Lung (tissue), 12 donors: ENCODE measurements around the gene PTPRN2. TPM values are rescaled to one million over a fixed set of nuclear protein-coding genes. Genes with fewer than 3 reads are reported as not detected.

Experiments
- ATAC-seq: fragments of 200-7000 bp; cut with Tn5 transposase; one replicate; pipeline ENCODE4 v1.9.1; 2020; ENCODE audit warnings: moderate number of reproducible peaks; ENCODE audit not compliant: insufficient read depth, low FRiP score
- DNase-seq, 3 donors: peaks; one replicate each; pipeline ENCODE4 v3.0.0-alpha.2; 2013 to 2017
- H3K27ac ChIP-seq, 2 donors: one replicate each; pipeline ENCODE4 v1.5.1; 2013; ENCODE audit warnings: mild to moderate bottlenecking in 2 of 2, moderate library complexity in 2 of 2, control low read depth in 1 of 2, inconsistent platforms in 1 of 2, low read depth in 1 of 2, low read length in 1 of 2
- H3K27me3 ChIP-seq, 3 donors: one replicate each; pipeline ENCODE4 v1.5.1; 2013; ENCODE audit warnings: low read length in 2 of 3; ENCODE audit not compliant: control insufficient read depth in 3 of 3, insufficient read depth in 3 of 3
- H3K36me3 ChIP-seq, 4 donors: one replicate each; pipeline ENCODE4 v1.5.1; 2013; ENCODE audit warnings: low read length in 4 of 4, mild to moderate bottlenecking in 1 of 4, moderate library complexity in 1 of 4; ENCODE audit not compliant: control insufficient read depth in 4 of 4, insufficient read depth in 4 of 4
- H3K4me1 ChIP-seq, 5 donors: one replicate each; pipeline ENCODE4 v1.5.1; 2013; ENCODE audit warnings: low read length in 5 of 5, mild to moderate bottlenecking in 2 of 5, moderate library complexity in 1 of 5; ENCODE audit not compliant: control insufficient read depth in 5 of 5, insufficient read depth in 5 of 5
- H3K4me3 ChIP-seq: one replicate; pipeline ENCODE4 v1.5.1; 2013; ENCODE audit warnings: mild to moderate bottlenecking, control low read depth, moderate library complexity
- H3K9ac ChIP-seq, 2 donors: one replicate each; pipeline ENCODE4 v1.5.1; 2013; ENCODE audit warnings: low read length in 2 of 2, control low read depth in 1 of 2; ENCODE audit not compliant: insufficient read depth in 1 of 2
- H3K9me3 ChIP-seq, 4 donors: one replicate each; pipeline ENCODE4 v1.5.1; 2013; ENCODE audit warnings: low read length in 3 of 4, mild to moderate bottlenecking in 1 of 4, moderate library complexity in 1 of 4; ENCODE audit not compliant: control insufficient read depth in 4 of 4, insufficient read depth in 3 of 4
- WGBS, 2 donors: extraction: QIAGEN DNeasy Blood & Tissue Kit; methylation state at CpG; one replicate each; pipeline ENCODE4 v1.1.7; 2013; 5-methylcytosine and 5-hydroxymethylcytosine counted together
- polyA plus RNA-seq, 2 donors: library from polyadenylated mRNA; stranded (reverse); fragments of 200-250 nt; gene quantifications; one replicate each; pipeline ENCODE4 v1.2.1, GENCODE V29; 2013
- total RNA-seq, 2 donors: library from RNA; depleted of rRNA in 1 of 2; stranded (reverse); fragments of >200 nt in 1 of 2; gene quantifications; one replicate each; pipeline ENCODE4 v1.2.1, GENCODE V29; 2014 to 2021
- TF ChIP-seq, protein P1 (sequence below): IDR thresholded peaks from 2 replicates; pipeline ENCODE4 v1.5.1; 2012; ENCODE audit warnings: mild to moderate bottlenecking; ENCODE audit errors: control extremely low read depth, extremely low read depth
- donor health status: control.
- donor health status: control.
- donor health status: Bipolar disorder and iron deficiency.
- donor health status: healthy.
- donor health status: DM: yes; HTN: yes; CAD: no.

The PTPRN2 gene
- total and polyA plus RNA-seq, 4 donors = 2.1 to 7.4 (median 4.4) TPM

DNA sequence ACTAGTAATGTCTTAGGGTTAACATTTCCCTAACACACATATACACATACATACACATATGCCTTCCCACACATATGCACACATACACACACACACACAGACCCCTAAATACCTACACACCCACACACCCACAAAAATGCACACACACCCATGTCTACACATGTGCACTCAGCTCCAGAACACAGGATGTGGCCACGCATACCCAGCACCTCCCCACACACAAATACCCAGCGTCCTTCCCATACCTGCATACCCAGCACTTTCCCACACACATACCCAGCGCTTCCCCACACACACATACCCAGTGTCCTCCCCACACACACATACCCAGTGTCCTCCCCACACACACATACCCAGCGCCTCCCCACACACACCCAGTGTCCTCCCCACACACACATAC is 715.9 kb downstream of the PTPRN2 start:
- ATAC-seq (no peak), DNase-seq (no peak)
- 81 to 84% methylated on average over 4 of the region's 4 CpGs for WGBS, 2 donors
- Histone ChIP-seq H3K4me1 (peaks cover 0 to 5% (median 0%) of the 10 kb centered on the region in 5 donors), H3K36me3 (no peaks in the 10 kb centered on the region), H3K27me3 (peaks cover 0 to 8% (median 5%) of the 10 kb centered on the region in 3 donors), H3K9ac (no peak overlapping the region), H3K27ac (no peak overlapping the region), H3K9me3 (peaks cover 0 to 4% (median 0%) of the 10 kb centered on the region in 4 donors), H3K4me3 (no peak overlapping the region)
- TF ChIP-seq, protein P1, sequence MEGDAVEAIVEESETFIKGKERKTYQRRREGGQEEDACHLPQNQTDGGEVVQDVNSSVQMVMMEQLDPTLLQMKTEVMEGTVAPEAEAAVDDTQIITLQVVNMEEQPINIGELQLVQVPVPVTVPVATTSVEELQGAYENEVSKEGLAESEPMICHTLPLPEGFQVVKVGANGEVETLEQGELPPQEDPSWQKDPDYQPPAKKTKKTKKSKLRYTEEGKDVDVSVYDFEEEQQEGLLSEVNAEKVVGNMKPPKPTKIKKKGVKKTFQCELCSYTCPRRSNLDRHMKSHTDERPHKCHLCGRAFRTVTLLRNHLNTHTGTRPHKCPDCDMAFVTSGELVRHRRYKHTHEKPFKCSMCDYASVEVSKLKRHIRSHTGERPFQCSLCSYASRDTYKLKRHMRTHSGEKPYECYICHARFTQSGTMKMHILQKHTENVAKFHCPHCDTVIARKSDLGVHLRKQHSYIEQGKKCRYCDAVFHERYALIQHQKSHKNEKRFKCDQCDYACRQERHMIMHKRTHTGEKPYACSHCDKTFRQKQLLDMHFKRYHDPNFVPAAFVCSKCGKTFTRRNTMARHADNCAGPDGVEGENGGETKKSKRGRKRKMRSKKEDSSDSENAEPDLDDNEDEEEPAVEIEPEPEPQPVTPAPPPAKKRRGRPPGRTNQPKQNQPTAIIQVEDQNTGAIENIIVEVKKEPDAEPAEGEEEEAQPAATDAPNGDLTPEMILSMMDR = no peak

DNA sequence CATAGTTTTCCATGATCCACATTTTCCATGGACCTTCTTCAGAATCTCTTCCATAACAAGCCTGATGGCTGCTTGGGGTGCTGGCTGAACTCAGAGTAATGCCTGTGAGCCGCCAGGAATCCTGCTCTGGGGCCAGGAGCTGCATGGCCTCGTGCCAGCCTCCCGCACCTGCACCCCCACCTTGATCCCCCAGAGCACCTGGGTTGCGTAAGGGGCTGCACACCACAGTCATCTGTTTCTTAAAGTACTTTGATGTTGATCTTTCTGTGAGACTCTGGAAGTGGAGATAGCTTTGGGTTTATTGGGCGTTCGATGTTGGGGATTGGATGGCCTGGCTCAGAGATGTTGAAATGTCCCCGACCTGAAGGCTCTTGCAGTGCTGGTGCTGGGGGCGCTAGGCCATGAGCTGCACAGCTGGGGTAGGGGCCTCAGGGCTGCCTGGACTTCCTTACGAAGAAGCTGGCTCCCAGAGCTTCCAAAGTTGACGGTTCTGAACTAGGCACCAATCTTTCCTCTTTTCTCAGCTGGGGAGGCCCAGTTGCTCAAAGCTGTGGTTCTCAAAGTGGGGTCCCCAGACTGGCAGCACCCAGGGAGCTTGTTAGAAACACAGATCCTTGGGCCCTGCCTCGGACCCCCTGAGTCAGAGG is 716.9 kb downstream of the PTPRN2 start:
- H3K9me3 ChIP-seq = peaks cover 0 to 2% (median 0%) of the 10 kb centered on the region in 4 donors
- ATAC-seq = no peak
- H3K4me1 ChIP-seq = peaks cover 0 to 5% (median 0%) of the 10 kb centered on the region in 5 donors
- WGBS, 2 donors = 73 to 88% methylated on average over 11 of the region's 11 CpGs
- H3K9ac ChIP-seq = no peak overlapping the region
- DNase-seq = peak in 1 of 3 donors; percentile 43
- no peak overlapping the region for H3K4me3 ChIP-seq
- peaks cover 0 to 8% (median 5%) of the 10 kb centered on the region in 3 donors for H3K27me3 ChIP-seq
- no peak overlapping the region for H3K27ac ChIP-seq
- TF ChIP-seq, protein P1 = no peak
- H3K36me3 ChIP-seq = no peaks in the 10 kb centered on the region

DNA sequence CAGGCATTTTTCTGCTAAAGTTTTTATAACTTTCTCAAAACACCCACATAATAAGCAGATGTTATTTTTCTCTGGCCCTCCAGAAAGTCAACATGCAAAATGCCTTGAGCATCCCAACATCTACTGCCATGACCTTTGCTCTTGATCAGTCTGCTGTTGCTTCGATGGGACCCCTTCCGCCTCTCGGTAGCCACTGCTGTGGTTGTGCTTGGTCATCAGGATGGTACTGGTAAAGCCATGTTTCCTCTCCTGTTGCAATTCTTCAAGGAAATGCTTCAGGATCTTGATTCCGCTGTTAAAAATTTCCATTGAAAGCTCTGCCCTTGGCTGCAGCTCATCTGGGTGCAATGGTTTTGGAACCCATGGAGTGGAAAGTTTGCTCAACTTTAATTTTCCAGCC is 717.8 kb downstream of the PTPRN2 start:
- H3K4me3 ChIP-seq = no peak overlapping the region
- no peak for ATAC-seq
- no peaks in the 10 kb centered on the region for H3K36me3 ChIP-seq
- H3K9me3 ChIP-seq = peaks cover 0 to 2% (median 0%) of the 10 kb centered on the region in 4 donors
- no peaks in the 10 kb centered on the region for H3K4me1 ChIP-seq
- DNase-seq = no peak
- H3K9ac ChIP-seq = no peak overlapping the region
- TF ChIP-seq, protein P1 = no peak
- H3K27me3 ChIP-seq = peaks cover 0 to 6% (median 4%) of the 10 kb centered on the region in 3 donors
- WGBS, 2 donors = 94 to 95% methylated on average over 4 of the region's 4 CpGs
- H3K27ac ChIP-seq = no peak overlapping the region
